HG03045 (cell line): ENCODE results near the gene CNOT8.
"Not testable (repeated sequence)": the region's sequence is repeated elsewhere in the genome, so short reads cannot be mapped to it uniquely, and the experiment has no call there.

Experiments used
- ATAC-seq: cut with Tn5 transposase; IDR thresholded peaks from one replicate; pipeline ENCODE4 v1.9.1; 2021; ENCODE audit warnings: mild to moderate bottlenecking, moderate library complexity; ENCODE audit not compliant: unreplicated experiment

Gene CNOT8

GRCh38 chr5:154905601-154906000, 47.2 kb downstream of the CNOT8 start:
- ATAC-seq: not testable (repeated sequence)

DNA sequence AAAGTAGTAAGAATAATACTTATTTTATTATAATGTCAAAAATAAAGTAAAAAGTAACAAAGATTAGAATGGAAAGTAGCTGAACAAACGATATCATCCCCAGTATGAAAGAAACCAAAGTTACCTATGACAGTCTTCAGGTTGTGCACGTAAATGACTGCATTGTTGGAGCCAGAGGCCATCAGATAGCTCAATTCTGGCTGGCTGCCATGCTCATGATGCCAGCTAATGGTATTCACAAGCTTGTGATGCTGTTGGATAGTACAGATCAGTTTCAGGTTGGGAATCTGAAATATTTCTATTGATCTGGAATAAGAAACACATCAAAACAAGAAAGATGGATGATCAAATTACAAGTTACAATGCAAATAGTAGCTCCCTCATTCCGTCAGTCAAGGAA, 58.4 kb downstream of the CNOT8 start:
- ATAC-seq: no peak

DNA sequence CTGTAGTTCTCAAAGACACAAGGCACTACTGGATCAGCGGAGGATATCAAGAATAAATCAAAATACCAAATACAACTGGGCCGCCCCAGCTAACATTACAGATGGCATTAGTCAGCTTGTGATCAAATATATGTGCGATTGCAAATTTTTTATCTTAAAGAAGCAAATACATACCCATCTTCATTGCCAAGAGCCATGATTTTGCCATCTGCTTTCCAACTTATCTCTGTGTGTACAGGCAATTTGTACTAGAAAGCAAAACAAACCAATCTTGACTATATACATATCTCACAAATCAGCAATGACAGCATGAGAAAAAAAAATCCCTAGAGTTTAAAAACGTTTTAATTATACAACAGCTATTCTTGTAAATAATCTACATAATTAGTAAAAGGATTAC, 59.3 kb downstream of the CNOT8 start:
- ATAC-seq: no peak

- no peak for ATAC-seq
These were observed 65.3 kb downstream of the CNOT8 start for GRCh38 chr5:154923441-154924430.
